KBM-7 (cell line): ENCODE measurements around the gene ACAP1.

Experiments
- DNase-seq: peaks from one replicate; pipeline ENCODE4 v3.0.0-alpha.2; 2015
- in situ Hi-C: fragments of 300-500 bp; cut with MboI; formaldehyde crosslinking; loops from 2 replicates; pipeline ENCODE4 v1.14.3; 2020; ENCODE audit warnings: low sequenced_read_pairs, low pct_unique_long_range_greater_than_20kb, mixed read lengths

ACAP1 gene

GRCh38 chr17:7370853-7371252 is 34.5 kb downstream of the ACAP1 start:
- DNase-seq = no peak
- in situ Hi-C loops = no loop called here

GRCh38 chr17:7374353-7374752 is 38.0 kb downstream of the ACAP1 start:
- DNase-seq = no peak
- in situ Hi-C loops = no loop called here

DNA sequence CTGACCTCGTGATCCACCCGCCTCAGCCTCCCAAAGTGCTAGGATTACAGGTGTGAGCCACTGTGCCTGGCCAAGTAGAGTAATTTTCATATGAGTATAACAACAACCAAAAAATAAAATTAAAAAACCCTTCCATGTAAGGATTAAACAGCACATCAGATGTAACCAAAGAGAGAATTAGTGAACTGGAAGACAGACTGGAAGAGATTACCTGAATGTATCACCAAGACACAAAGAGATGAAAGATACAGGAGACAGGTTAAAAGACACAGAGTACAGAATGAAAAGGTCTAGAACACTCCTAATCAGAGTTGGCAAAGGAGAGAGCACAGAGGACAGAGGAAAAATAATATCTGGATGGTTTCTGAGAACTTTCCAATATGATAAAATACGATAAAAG is 42.8 kb downstream of the ACAP1 start:
- DNase-seq = no peak
- in situ Hi-C loops = no loop called here

DNA sequence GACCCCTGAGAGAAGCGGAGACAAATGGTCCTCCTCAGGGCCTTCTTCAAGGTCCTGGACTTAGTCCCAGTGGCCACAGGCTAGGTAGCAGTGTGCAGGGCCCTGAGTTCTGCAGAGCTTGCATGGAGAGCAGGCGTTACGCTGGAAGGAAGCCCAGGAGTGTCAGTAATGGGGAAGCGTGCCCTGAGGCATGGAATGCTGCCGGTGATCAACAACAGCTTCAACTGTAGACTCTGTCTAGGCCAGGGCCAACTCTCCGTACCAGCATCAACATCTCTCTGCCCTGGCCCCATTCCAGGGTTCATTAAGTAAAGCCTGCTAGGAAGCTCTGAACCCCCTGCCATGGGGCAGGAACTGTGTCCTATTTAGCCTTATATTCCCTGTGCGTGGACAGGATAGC is 44.0 kb downstream of the ACAP1 start:
- in situ Hi-C loops = no loop called here

DNA sequence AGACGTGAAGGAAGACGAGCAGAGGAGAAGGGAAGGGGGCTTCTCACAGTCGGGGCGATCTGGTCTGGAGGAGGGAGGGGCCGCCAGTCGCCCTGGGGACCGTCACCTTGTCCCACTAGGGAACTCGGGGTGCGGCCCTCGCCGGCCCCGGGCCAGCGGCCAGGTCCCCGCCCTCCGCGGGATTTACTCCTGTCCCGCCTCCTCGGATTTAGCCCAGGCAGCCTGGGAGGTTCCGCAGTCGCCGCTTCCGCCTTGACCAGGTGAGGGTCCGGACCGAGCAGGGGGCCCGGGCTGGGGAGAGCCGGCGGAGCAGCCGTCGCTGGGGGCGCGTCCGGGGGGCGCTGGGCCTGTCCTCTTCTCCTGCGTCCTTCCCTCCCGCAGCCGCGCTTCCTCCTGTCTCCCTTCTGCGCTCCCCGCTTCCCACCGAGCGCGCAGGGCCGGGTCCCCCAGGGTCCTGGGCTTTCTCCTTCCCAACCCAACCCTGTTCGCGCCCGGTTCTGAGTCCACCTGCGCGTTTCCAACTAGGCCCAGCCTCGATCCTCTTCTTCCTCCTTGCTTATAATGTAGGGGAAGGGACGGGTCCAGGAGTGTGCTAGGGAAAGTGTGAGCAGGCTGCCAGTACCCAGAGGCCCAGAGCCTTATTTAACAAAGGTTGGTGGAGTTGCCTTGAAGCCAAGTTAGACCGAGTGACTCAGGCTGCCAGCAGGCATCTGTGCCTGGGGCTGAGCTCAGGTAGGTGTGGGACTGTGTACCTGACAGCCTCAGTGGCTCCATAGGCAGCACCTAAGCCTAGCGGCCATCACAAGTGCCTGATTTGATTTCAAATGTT is 44.7 kb downstream of the ACAP1 start, which contains the start of gene TNK1:
TNK1 (plus strand) TSS at position 235 of the 829 bp plus-strand sequence. CDS start 1,838 bp downstream, outside the sequence.
- no peak for DNase-seq
- in situ Hi-C loops = no loop called here

More for the DNA sequence above, 44.0 kb downstream of the ACAP1 start:
- no peak for DNase-seq

DNA sequence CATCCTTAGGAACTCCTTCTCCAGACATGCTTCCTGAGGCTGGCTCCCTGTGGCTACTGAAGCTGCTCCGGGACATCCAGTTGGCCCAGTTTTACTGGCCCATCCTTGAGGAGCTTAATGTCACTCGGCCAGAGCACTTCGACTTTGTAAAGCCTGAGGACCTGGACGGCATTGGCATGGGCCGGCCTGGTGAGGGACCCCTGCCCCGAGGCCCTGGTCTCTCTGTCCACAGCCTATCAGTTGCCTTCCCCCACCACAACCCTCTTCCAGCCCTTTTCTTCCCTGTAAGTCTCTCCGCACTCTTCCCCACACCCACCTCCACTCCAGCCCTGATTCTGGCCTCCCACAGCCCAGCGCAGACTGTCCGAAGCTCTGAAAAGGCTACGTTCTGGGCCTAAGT is 46.6 kb downstream of the ACAP1 start:
- in situ Hi-C loops = no loop called here
- no peak for DNase-seq

- DNase-seq = no peak
- in situ Hi-C loops = no loop called here
Observed at GRCh38 chr17:7383371-7383741, 47.0 kb downstream of the ACAP1 start.

DNA sequence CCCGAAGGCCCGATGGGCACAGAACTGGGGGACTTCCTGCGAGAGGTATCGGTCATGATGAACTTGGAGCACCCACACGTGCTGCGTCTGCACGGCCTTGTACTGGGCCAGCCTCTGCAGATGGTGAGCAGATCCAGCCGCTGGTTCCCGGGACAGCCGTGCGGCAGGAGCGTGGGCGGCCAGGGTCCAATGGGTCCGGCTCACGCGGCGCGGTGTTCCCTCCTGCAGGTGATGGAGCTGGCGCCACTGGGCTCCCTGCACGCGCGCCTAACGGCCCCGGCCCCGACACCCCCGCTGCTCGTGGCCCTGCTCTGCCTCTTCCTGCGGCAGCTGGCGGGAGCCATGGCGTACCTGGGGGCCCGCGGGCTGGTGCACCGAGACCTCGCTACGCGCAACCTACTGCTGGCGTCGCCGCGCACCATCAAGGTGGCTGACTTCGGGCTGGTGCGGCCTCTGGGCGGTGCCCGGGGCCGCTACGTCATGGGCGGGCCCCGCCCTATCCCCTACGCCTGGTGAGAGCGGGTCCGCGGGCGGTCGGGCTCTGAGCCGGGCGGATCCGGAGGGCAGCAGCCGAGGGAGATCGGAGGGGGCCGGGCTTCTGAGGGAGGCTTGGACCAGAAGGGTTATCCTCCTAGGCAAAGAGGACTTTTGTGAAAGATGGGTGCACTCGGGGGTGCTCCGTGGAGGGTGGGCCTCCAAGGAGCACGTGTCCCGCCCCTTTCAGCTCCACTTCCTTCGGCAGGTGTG is 47.6 kb downstream of the ACAP1 start:
- no peak for DNase-seq
- in situ Hi-C loops = no loop called here

GRCh38 chr17:7384489-7385081 is 48.3 kb downstream of the ACAP1 start:
- DNase-seq = no peak
- in situ Hi-C loops = no loop called here

DNA sequence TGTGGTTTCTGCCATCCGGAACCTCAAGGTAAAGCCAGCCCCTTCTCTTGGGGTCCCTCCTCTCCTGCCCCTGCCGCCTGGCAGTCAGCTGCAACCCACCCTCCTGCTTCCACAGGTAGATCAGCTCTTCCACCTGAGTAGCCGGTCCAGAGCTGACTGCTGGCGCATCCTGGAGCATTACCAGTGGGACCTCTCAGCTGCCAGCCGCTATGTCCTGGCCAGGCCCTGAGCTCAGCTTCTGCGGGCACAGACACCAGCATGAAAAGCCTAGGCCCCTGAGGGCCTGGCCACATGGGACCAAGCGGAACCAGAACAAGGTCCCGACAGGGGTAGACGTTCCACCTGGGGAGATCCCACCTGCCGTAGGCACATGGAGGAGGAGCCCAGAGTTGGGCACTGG is 52.5 kb downstream of the ACAP1 start:
- in situ Hi-C loops = no loop called here
- no peak for DNase-seq

DNA sequence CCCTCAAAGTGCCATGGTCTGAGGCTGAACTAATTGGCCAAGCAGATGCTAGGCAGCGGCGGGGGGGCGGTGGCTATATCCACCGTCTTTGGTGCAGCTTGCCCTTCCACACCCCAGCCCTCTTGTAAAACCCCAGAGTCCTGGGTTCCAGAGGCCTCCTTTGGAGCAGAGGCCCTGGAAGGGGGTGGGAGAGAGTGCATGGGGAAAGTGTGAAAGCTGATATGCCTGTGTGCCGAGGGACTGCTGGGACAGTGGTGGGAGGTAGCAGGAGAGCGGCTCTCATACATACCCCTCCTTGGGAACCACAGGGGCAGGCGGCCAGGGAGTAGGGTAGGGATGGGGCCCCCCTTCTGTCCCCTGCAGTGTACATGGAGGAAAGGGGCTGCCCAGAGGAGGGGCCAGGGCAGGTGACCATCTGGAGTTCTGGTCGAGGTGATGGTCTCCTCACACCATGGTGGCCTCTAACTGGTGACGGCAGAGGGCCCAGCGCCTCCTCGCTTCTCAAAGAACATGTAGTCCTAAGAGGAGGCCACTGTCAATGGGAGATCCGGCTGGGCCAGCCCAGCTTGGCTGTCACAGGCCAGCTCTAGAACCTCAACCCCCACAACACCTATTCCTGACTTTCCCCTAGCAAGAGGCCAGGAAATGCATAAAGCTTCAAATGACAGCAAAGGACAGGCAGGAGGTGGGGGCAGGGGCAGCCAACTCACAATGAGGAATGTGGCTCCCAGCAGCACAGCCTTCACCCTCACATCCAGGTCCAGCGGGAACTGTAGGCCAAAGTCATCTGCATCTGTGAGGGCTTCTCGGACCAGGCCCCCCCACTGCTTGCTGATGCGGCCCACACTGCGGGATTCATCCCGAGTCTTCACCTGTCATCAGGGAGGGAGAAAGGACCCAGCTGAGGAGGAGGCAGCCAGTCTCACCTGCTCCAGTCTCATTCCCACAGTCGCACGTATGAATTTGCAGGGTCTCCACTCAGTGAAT is 53.9 kb downstream of the ACAP1 start:
- in situ Hi-C loops = no loop called here
- DNase-seq = no peak

DNA sequence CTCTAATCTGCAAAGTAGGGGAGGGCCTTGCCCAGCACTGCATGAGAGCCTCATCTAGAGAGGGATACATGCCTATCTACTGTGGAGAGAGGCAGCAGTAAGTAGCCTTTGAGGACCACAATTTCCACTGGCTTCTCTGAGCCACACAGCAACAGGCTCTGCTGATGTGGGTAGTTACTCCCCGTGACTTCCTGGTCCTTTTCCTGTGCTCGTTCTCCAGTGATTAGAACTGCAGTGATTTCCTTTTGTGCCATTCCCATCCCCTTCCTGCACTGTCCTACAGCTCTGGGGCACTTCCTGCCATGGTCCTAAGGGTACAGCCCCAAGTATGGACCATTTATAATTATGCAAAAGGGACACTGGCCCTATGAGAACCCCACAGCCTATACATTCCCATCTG is 55.0 kb downstream of the ACAP1 start:
- in situ Hi-C loops = no loop called here

DNA sequence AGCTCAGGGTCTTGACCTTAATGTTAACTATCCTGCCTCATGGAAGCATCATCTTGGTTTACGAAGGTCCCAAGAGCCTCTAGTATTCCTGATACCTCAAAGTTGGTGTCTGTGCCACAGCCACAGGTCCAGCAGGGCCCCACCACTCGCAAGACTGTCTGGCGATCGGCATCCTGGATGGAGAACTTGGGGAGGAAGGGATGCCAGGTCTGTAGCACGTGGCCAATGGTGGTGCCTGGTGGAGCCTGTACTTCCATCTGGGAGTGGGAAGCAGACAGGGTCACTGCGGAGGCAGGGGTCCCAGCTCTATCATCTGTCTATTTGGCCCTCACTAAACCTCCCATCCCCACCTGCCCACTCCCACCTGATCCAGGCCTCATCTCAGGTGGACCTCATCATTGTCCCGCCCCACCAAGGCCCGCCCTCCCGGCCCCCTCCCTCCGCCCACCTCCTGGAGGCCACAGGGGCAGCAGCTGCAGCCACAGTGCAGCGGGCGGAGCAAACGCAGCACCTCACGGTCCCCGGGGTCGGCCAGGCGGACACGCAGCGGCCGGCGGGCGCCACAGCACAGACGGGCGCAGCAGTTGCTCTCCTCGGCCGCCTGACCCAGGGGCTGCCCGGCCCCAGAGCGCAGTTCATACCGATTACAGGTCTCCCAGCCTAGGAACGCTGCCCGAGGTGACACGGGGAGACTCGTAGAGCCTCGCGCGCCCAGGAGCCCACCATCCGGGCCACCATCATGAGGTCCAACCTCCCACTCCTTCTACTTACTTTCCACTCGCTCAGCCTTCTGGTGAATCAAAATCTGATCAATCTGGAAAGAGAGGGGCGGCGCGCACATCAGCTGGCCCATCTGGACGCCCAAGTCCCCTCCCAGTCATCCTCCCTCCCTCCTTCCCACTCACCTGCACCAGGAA is 56.6 kb downstream of the ACAP1 start:
- DNase-seq = no peak
- in situ Hi-C loops = no loop called here

More for the DNA sequence above, 55.0 kb downstream of the ACAP1 start:
- DNase-seq = no peak

GRCh38 chr17:7393613-7394451 is 57.5 kb downstream of the ACAP1 start:
- DNase-seq = peak; percentile 52
- in situ Hi-C loops = no loop called here

GRCh38 chr17:7394452-7395191 is 58.3 kb downstream of the ACAP1 start, which contains the start of gene PLSCR3:
Gene PLSCR3 (minus strand): TSS chr17:7394525. CDS start chr17:7394110, 415 bp downstream.
- DNase-seq = peak; percentile 79
- in situ Hi-C loops = no loop called here

GRCh38 chr17:7396147-7396546 is 59.8 kb downstream of the ACAP1 start:
- in situ Hi-C loops = no loop called here
- no peak for DNase-seq
